ENCODE data around the gene TCHP. TPM values are rescaled to one million over a fixed set of nuclear protein-coding genes. Genes with fewer than 3 reads are reported as not detected.
"Not testable (repeated sequence)": the region's sequence is repeated elsewhere in the genome, so short reads cannot be mapped to it uniquely, and the experiment has no call there.

The TCHP gene
- total and polyA plus RNA-seq, 2 experiments from 2014 or later = 3.1 to 6.2 TPM

- TF ChIP-seq EZH2phosphoT487 (IDR thresholded peaks at IDR 0.05; ENCODE audit: unreplicated experiment) (no peak), POLR2AphosphoS5 (IDR thresholded peaks at IDR 0.05; ENCODE audit: low read depth) (no peak), ZNF331 (CRISPR knock-in tag; IDR thresholded peaks at IDR 0.05; ENCODE audit: low read depth) (no peak), ZNF114 (CRISPR knock-in tag; IDR thresholded peaks at IDR 0.05) (no peak)
These were observed 14.5 kb upstream of the TCHP start (continued) for GRCh38 chr12:109885616-109886015.

DNA sequence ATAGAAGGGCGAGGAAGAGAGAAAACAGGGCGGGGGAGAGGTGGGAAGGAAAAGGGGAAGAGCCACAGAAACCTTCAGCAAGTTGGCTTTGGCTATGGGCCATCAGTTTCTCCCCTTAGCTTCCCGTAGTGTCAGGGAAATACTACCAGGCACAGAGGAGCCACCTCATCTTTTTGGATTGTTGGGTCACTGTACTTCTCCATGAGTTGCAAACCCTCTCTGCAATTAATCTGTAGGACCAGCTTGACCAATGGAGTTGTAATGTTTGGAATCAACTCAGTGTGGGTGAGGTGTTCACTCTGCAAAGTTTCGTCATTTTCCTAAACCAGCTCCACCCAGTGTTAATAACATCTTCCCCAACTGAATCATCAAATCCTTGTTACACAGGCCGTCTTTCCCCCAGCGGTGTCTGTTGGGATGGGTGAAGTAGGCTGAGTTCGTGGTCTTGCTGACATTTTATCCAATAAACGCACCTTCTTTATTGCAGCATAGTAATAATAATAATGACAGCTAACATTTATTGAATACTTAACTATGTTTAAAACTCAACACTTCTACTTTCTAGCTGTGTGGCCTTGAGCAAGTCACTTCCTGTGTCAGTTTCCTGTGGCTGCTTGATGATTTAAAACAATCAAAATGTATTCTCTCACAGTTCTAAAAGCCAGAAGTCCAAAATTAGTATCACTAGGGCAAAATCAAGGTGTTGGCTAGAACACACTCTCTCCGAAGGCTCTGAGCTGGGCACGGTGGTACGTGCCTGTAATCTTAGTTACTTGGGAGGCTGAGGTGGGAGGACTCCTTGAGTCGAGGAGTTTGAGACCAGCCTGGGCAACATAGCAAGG, 11.7 kb upstream of the TCHP start:
- ATAC-seq = no peak
- Histone ChIP-seq H3K4me3 (no peak overlapping the region), H3K36me3 (ENCODE audit: insufficient read depth) (no peaks in the 10 kb centered on the region), H3K4me2 (no peak overlapping the region), H3K79me2 (replicated peaks; ENCODE audit: insufficient read depth) (no peaks in the 10 kb centered on the region), H4K20me1 (replicated peaks; ENCODE audit: insufficient read depth) (no peaks in the 10 kb centered on the region), H3K4me1 (ENCODE audit: insufficient read depth) (peaks cover 4% of the 10 kb centered on the region; the same call in 1 of the 2 replicates), H3F3A (replicated peaks; ENCODE audit: low read depth) (no peaks in the 10 kb centered on the region), H3K9me2 (ENCODE audit: insufficient read depth) (no peaks in the 10 kb centered on the region), H2AFZ (no peak overlapping the region), H3K27ac (ENCODE audit: low read depth) (no peak overlapping the region), H3K27me3 (ENCODE audit: insufficient read depth) (peaks cover 41% of the 10 kb centered on the region)
- no peak overlapping the region for H3K4me3 Mint-ChIP-seq
- no peak for TF ChIP-seq STAT1 (IDR thresholded peaks at IDR 0.05; ENCODE audit: unreplicated experiment)
- H3K36me3 Mint-ChIP-seq (ENCODE audit: low read depth) = no peaks in the 10 kb centered on the region
- H3K27me3 Mint-ChIP-seq (ENCODE audit: insufficient read depth, low read depth, poor library complexity) = peaks cover 20% of the 10 kb centered on the region
- H3K9me3 Mint-ChIP-seq = no peaks in the 10 kb centered on the region
- peaks cover 11% of the 10 kb centered on the region for H3K4me1 Mint-ChIP-seq
- no peak for DNase-seq (ENCODE audit: low spot score)
- H3K27ac Mint-ChIP-seq = no peak overlapping the region

DNA sequence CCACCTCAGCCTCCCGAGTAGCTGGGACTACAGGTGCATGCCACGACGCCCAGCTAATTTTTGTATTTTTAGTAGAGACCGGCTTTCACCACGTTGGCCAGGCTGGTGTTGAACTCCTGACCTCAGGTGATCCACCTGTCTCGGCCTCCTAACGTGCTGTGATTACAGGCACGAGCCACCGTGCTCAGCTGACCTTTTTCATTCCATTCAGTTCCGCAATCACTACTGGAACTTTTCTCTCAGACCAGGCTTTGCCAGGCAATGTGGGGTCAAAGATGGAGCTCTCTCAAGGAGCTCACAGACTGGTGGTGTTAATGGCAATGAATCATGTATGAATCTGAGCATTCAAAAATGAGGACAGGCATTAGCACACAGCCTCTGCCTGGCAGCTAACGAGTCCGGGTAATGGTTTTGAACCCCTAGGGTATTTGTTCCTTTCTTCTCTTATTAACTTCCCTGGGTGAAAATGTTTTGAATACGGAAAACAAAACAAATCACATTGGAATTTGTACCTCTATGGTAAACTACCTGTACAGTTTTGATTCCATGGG, 9.4 kb upstream of the TCHP start:
- Mint-ChIP-seq H3K27ac (no peak overlapping the region), H3K36me3 (ENCODE audit: low read depth) (no peaks in the 10 kb centered on the region), H3K27me3 (ENCODE audit: insufficient read depth, low read depth, poor library complexity) (peaks cover 26% of the 10 kb centered on the region), H3K4me3 (no peak overlapping the region), H3K9me3 (no peaks in the 10 kb centered on the region; the same call in 2 of the 3 replicates), H3K4me1 (peaks cover 11% of the 10 kb centered on the region)
- DNase-seq (ENCODE audit: low spot score) (no peak), ATAC-seq (no peak)
- Histone ChIP-seq H4K20me1 (replicated peaks; ENCODE audit: insufficient read depth) (no peaks in the 10 kb centered on the region), H3K27me3 (ENCODE audit: insufficient read depth) (peaks cover 64% of the 10 kb centered on the region), H3K4me3 (no peak overlapping the region), H2AFZ (no peak overlapping the region), H3K9me2 (ENCODE audit: insufficient read depth) (no peaks in the 10 kb centered on the region), H3K36me3 (ENCODE audit: insufficient read depth) (no peaks in the 10 kb centered on the region), H3K4me1 (ENCODE audit: insufficient read depth) (peaks cover 4% of the 10 kb centered on the region; the same call in 1 of the 2 replicates), H3F3A (replicated peaks; ENCODE audit: low read depth) (no peaks in the 10 kb centered on the region), H3K27ac (ENCODE audit: low read depth) (no peak overlapping the region), H3K4me2 (no peak overlapping the region), H3K79me2 (replicated peaks; ENCODE audit: insufficient read depth) (no peaks in the 10 kb centered on the region)
- TF ChIP-seq, protein P1, sequence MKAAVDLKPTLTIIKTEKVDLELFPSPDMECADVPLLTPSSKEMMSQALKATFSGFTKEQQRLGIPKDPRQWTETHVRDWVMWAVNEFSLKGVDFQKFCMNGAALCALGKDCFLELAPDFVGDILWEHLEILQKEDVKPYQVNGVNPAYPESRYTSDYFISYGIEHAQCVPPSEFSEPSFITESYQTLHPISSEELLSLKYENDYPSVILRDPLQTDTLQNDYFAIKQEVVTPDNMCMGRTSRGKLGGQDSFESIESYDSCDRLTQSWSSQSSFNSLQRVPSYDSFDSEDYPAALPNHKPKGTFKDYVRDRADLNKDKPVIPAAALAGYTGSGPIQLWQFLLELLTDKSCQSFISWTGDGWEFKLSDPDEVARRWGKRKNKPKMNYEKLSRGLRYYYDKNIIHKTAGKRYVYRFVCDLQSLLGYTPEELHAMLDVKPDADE (IDR thresholded peaks at IDR 0.05) = no peak
- TF ChIP-seq EZH2 (IDR thresholded peaks at IDR 0.05; ENCODE audit: low read depth, unreplicated experiment) (no peak), JUNB (IDR thresholded peaks at IDR 0.05; ENCODE audit: unreplicated experiment) (no peak)

DNA sequence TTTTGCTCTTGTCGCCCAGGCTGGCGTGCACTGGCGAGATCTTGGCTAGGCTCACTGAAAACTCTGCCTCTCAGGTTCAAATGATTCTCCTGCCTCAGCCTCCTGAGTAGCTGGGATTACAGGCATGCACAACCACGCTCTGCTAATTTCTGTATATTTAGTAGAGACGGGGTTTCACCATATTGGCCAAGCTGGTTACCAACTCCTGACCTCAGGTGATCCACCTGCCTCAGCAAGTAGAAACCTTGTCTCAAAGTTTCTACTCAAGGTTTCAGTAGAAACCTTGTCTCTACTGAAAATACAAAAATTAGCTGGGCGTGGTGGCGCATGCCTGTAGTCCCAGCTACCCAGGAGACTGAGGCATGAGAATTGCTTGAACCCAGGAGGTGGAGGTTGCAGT, 8.3 kb upstream of the TCHP start:
- not testable (repeated sequence) for H3K79me2 ChIP-seq (replicated peaks; ENCODE audit: insufficient read depth); H2AFZ ChIP-seq; H3K4me3 Mint-ChIP-seq; H3K4me1 ChIP-seq (ENCODE audit: insufficient read depth); H3K4me2 ChIP-seq; H3K27ac Mint-ChIP-seq; H3K27ac ChIP-seq (ENCODE audit: low read depth); H3K9me2 ChIP-seq (ENCODE audit: insufficient read depth); H3F3A ChIP-seq (replicated peaks; ENCODE audit: low read depth); DNase-seq (ENCODE audit: low spot score); H4K20me1 ChIP-seq (replicated peaks; ENCODE audit: insufficient read depth); H3K4me3 ChIP-seq; H3K36me3 Mint-ChIP-seq (ENCODE audit: low read depth); H3K36me3 ChIP-seq (ENCODE audit: insufficient read depth); H3K9me3 Mint-ChIP-seq; ATAC-seq
- Mint-ChIP-seq H3K4me1 (peaks cover 11% of the 10 kb centered on the region), H3K27me3 (ENCODE audit: insufficient read depth, low read depth, poor library complexity) (peaks cover 36% of the 10 kb centered on the region)
- peaks cover 74% of the 10 kb centered on the region for H3K27me3 ChIP-seq (ENCODE audit: insufficient read depth)
